GM23338 (cell line): ENCODE data around the gene ARHGAP27. TPM values are rescaled to one million over a fixed set of nuclear protein-coding genes. Genes with fewer than 3 reads are reported as not detected.
A peak's percentile ranks its signal among the peaks of the same experiment; 100 is the strongest.
"Not testable (repeated sequence)": the region's sequence is repeated elsewhere in the genome, so short reads cannot be mapped to it uniquely, and the experiment has no call there.

Experiments
- ATAC-seq: fragments of 200-7000 bp; cut with Tn5 transposase; 3 replicates; pipeline ENCODE4 v1.9.1; 2020
- DNase-seq: peaks from one replicate; pipeline ENCODE4 v3.0.0-alpha.2; 2015; ENCODE audit warnings: low spot score
- H2AFZ ChIP-seq: fragments of 200-600 bp; sonication (generic); 2 replicates; pipeline ENCODE4 v1.8.0; 2016; ENCODE audit warnings: antibody characterized with exemption, mild to moderate bottlenecking, moderate library complexity
- H3F3A ChIP-seq: fragments of 200-600 bp; sonication (generic); replicated peaks from 2 replicates; pipeline ENCODE4 v1.8.0; 2017; ENCODE audit warnings: antibody characterized with exemption, mixed run types, low read depth
- H3K27ac ChIP-seq: fragments of 200-600 bp; sonication (generic); 2 replicates; pipeline ENCODE4 v1.6.1; 2016; ENCODE audit warnings: low read depth
- H3K27me3 ChIP-seq: fragments of 200-600 bp; sonication (generic); 2 replicates; pipeline ENCODE4 v1.8.0; 2016; ENCODE audit warnings: mild to moderate bottlenecking, mixed run types, moderate library complexity; ENCODE audit not compliant: insufficient read depth
- H3K36me3 ChIP-seq: fragments of 200-600 bp; sonication (generic); 2 replicates; pipeline ENCODE4 v1.8.0; 2016; ENCODE audit warnings: mild to moderate bottlenecking; ENCODE audit not compliant: insufficient read depth
- H3K4me1 ChIP-seq: fragments of 200-600 bp; sonication (generic); 2 replicates; pipeline ENCODE4 v1.8.0; 2016; ENCODE audit warnings: mild to moderate bottlenecking, moderate library complexity; ENCODE audit not compliant: insufficient read depth
- H3K4me2 ChIP-seq: fragments of 200-600 bp; sonication (generic); 2 replicates; pipeline ENCODE4 v1.7.1; 2017; ENCODE audit warnings: mixed run types
- H3K4me3 ChIP-seq: fragments of 200-600 bp; sonication (generic); 2 replicates; pipeline ENCODE4 v1.6.1; 2016; ENCODE audit warnings: mixed run types
- H3K79me2 ChIP-seq: fragments of 200-600 bp; sonication (generic); replicated peaks from 2 replicates; pipeline ENCODE4 v1.8.0; 2017; ENCODE audit warnings: mild to moderate bottlenecking; ENCODE audit not compliant: insufficient read depth
- H3K9me2 ChIP-seq: fragments of 200-600 bp; sonication (generic); 2 replicates; pipeline ENCODE4 v1.8.0; 2017; ENCODE audit not compliant: insufficient read depth
- H4K20me1 ChIP-seq: fragments of 200-600 bp; sonication (generic); replicated peaks from 2 replicates; pipeline ENCODE4 v1.8.0; 2017; ENCODE audit warnings: mild to moderate bottlenecking; ENCODE audit not compliant: insufficient read depth
- H3K27ac Mint-ChIP-seq: 2 replicates; pipeline ENCODE4 v1.8.0; 2020; ENCODE audit warnings: inconsistent platforms, mild to moderate bottlenecking, moderate library complexity, mixed read lengths
- H3K27me3 Mint-ChIP-seq: 3 replicates; pipeline ENCODE4 v1.8.0; 2022; ENCODE audit warnings: low read depth, mild to moderate bottlenecking, moderate library complexity, mixed read lengths, inconsistent platforms; ENCODE audit not compliant: insufficient read depth, poor library complexity
- H3K36me3 Mint-ChIP-seq: 3 replicates; pipeline ENCODE4 v1.8.0; 2021; ENCODE audit warnings: low read depth, mild to moderate bottlenecking, inconsistent platforms, moderate library complexity, mixed read lengths
- H3K4me1 Mint-ChIP-seq: 3 replicates; pipeline ENCODE4 v1.8.0; 2020; ENCODE audit warnings: mild to moderate bottlenecking, inconsistent platforms, mixed read lengths
- H3K4me3 Mint-ChIP-seq: 3 replicates; pipeline ENCODE4 v1.8.0; 2021; ENCODE audit warnings: moderate library complexity, mild to moderate bottlenecking, inconsistent platforms, mixed read lengths
- H3K9me3 Mint-ChIP-seq: 3 replicates; pipeline ENCODE4 v1.8.0; 2020; ENCODE audit warnings: moderate library complexity, mild to moderate bottlenecking, inconsistent platforms, mixed read lengths
- polyA plus RNA-seq: library from polyadenylated mRNA; unstranded; fragments of >200 nt; fragmentation: Nextera tagmentation; extraction: Ambion mirVana; gene quantifications from 2 replicates; pipeline ENCODE4 v1.2.1, GENCODE V29; 2016
- total RNA-seq: library from RNA; depleted of rRNA; stranded (reverse); fragments of >200 nt; shearing (Covaris generic); gene quantifications from 2 replicates; pipeline ENCODE4 v1.2.3, GENCODE V29; 2014
- TF ChIP-seq, protein P1 (sequence below), 2 experiments: fragments of 200-600 bp in 1 of 2; sonication (generic) in 1 of 2; conservative IDR thresholded peaks; 2 replicates each; pipeline versions ENCODE4 v1.5.1 to v1.6.1; 2016 to 2017; ENCODE audit warnings: antibody characterized with exemption in 2 of 2, low read depth in 2 of 2, mild to moderate bottlenecking in 2 of 2, moderate library complexity in 1 of 2

ARHGAP27 gene
- total and polyA plus RNA-seq, 2 experiments from 2014 or later, result 5.9 to 17.7 TPM

DNA sequence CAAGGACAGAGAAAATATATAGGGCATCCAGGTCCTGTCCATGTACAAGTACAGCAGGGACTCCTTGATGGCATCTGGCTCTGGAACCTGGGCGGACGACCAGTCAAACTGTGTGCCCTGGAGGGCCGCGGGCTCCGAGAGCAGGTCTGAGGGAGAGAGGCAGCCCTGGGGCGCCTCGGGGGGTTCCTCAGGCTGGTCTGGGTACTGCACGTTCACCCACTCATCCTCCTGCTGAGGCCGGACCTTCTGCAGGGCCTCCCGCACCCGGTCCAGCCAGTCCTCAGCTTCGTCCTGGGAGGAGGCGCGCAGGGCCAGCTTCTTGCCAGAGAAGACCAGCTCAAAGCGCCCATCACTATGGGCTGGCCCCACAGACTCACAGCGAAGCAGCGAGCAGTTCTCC lies 21.1 kb upstream of the ARHGAP27 start:
- H3K27ac ChIP-seq, H3K4me3 ChIP-seq, H2AFZ ChIP-seq, H4K20me1 ChIP-seq, H3K27ac Mint-ChIP-seq, H3K4me3 Mint-ChIP-seq, H3K36me3 Mint-ChIP-seq, H3K27me3 ChIP-seq, H3K9me2 ChIP-seq, H3K27me3 Mint-ChIP-seq, H3K4me2 ChIP-seq, H3F3A ChIP-seq, H3K36me3 ChIP-seq, H3K79me2 ChIP-seq, H3K9me3 Mint-ChIP-seq, H3K4me1 ChIP-seq, H3K4me1 Mint-ChIP-seq: not testable (repeated sequence)
- ATAC-seq (peak; percentile 94), DNase-seq (peak; percentile 42)
- TF ChIP-seq, protein P1, sequence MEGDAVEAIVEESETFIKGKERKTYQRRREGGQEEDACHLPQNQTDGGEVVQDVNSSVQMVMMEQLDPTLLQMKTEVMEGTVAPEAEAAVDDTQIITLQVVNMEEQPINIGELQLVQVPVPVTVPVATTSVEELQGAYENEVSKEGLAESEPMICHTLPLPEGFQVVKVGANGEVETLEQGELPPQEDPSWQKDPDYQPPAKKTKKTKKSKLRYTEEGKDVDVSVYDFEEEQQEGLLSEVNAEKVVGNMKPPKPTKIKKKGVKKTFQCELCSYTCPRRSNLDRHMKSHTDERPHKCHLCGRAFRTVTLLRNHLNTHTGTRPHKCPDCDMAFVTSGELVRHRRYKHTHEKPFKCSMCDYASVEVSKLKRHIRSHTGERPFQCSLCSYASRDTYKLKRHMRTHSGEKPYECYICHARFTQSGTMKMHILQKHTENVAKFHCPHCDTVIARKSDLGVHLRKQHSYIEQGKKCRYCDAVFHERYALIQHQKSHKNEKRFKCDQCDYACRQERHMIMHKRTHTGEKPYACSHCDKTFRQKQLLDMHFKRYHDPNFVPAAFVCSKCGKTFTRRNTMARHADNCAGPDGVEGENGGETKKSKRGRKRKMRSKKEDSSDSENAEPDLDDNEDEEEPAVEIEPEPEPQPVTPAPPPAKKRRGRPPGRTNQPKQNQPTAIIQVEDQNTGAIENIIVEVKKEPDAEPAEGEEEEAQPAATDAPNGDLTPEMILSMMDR (conservative IDR thresholded peaks at IDR 0.05; ENCODE audit: low read depth in 2 of 2), result 0 out of 4 replicates have a peak, but pooled peaks of 1 of the 2 experiments have one; percentile 6

GRCh38 chr17:45453225-45453534 lies 20.5 kb upstream of the ARHGAP27 start:
- not testable (repeated sequence) for H3K4me3 Mint-ChIP-seq, H3K27me3 ChIP-seq, H3K36me3 Mint-ChIP-seq

GRCh38 chr17:45452329-45453224 lies 19.9 kb upstream of the ARHGAP27 start:
- H3K9me3 Mint-ChIP-seq, H3K4me2 ChIP-seq, H3K27ac ChIP-seq, H3K36me3 ChIP-seq, H3K4me3 Mint-ChIP-seq, H4K20me1 ChIP-seq, DNase-seq, H3K9me2 ChIP-seq, H3K4me1 ChIP-seq, H3K27ac Mint-ChIP-seq, H3K27me3 ChIP-seq, H3K79me2 ChIP-seq, H3K4me1 Mint-ChIP-seq, H3K27me3 Mint-ChIP-seq, H3F3A ChIP-seq, H3K36me3 Mint-ChIP-seq, H3K4me3 ChIP-seq, H2AFZ ChIP-seq: not testable (repeated sequence)
- ATAC-seq, result peak; percentile 11; the same call in 1 of the 3 replicates

More at GRCh38 chr17:45453225-45453534, 20.5 kb upstream of the ARHGAP27 start:
- not testable (repeated sequence) for H2AFZ ChIP-seq, H3K4me3 ChIP-seq, H3K79me2 ChIP-seq, H3K9me3 Mint-ChIP-seq, H3K4me1 Mint-ChIP-seq, DNase-seq, H3K27me3 Mint-ChIP-seq, ATAC-seq, H3F3A ChIP-seq, H3K36me3 ChIP-seq, H3K27ac ChIP-seq, H3K4me2 ChIP-seq, H4K20me1 ChIP-seq, H3K9me2 ChIP-seq, H3K4me1 ChIP-seq, H3K27ac Mint-ChIP-seq

GRCh38 chr17:45451660-45452059 lies 19.0 kb upstream of the ARHGAP27 start:
- not testable (repeated sequence) for H3K9me3 Mint-ChIP-seq, H3K27me3 ChIP-seq, H3K4me3 Mint-ChIP-seq, H3K36me3 Mint-ChIP-seq, ATAC-seq, DNase-seq, H3K79me2 ChIP-seq, H3K4me1 Mint-ChIP-seq, H3K27ac Mint-ChIP-seq, H3F3A ChIP-seq, H3K4me2 ChIP-seq, H3K36me3 ChIP-seq, H3K9me2 ChIP-seq, H3K4me1 ChIP-seq, H3K27ac ChIP-seq, H4K20me1 ChIP-seq, H2AFZ ChIP-seq, H3K27me3 Mint-ChIP-seq, H3K4me3 ChIP-seq
